Stromal cell of bone marrow (primary cell): ENCODE data around the gene CDC73.
"Not testable (repeated sequence)": the region's sequence is repeated elsewhere in the genome, so short reads cannot be mapped to it uniquely, and the experiment has no call there.

ENCODE experiments used
- DNase-seq: peaks from one replicate; pipeline ENCODE4 v3.0.0-alpha.2; 2012; ENCODE audit warnings: low read depth

CDC73 gene

DNA sequence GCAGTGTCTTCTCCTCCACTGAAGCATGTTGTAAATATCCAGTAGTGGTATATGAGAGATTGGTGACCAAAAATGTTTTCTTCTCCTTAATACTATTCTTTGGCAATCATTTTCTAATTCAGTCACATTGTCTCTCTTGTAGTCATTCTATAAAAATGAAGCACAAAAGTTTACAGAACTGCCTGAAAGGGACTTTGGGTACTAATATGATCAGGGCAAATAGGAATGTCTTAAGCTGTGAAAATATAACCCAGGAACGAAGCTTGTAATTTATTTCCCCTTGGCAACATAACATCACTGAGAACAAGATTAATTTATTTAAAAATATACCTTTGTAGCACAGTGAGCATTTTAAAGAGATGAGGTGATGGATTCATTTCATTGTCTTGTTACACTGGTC is 59.7 kb downstream of the CDC73 start:
- DNase-seq, result no peak

DNA sequence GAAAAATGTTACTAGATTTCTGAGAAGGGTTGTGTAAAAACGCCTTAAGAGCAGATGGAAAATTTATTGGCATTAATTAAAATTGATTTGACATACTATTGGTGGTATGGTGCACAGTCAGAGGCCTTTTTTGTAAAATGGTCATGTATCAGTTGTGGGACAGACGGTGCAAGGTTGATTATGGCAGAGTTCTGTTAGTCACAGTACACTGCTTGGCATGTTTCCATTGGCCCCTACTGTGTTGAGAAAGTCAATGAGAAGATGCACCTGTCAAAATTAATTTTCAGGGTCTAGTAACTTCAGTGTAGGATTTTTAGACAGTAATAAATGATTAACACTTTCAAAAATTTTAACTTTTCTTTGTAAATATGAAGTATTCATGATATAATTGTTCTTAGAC is 60.2 kb downstream of the CDC73 start:
- DNase-seq, result no peak

DNA sequence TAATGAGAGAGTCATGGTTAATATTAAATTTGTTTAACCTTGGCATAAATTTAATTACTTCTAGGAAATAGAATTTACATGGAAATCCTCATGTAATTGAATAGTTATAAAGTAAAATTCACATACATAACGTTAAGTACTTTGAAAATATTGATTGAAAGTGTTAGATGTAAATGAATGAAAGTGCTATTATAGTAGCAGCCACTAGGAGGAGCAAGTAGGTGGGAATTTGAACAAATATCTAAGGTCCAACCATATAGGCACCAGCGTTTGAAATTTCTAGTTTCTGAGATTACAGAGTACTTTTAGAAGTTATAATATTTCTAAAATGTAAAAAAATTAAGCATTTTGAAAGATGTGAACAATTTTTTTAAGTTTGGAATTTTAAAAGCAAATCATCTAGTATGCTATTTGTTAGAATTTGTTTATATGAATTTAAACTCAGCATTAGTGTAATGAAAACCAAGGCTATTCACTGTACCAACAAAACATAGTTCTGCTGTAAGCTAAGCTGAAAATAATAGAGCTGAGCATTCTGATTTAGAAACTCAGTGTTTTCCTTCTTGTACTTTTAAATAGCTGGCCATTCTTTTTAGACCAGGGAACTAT is 61.3 kb downstream of the CDC73 start:
- peak; percentile 31 for DNase-seq

DNA sequence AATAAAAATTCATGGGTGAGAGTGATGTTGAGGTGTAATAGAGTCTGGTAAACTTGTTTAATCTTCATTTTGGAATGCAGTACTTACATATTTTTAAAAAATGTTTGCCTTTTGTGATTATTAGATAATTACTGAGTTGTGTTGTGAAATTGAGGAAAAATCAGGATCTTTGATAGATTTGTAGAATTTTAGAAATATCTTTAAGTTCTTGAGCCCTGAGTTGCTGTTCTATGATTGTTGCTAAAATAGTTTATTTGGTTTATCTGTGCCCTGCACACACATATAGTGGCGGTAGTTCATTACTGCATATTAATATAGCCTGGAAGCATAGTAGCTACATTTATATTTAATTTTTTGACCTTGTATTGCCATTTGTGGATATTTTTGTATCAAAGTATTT is 62.9 kb downstream of the CDC73 start:
- no peak for DNase-seq

DNA sequence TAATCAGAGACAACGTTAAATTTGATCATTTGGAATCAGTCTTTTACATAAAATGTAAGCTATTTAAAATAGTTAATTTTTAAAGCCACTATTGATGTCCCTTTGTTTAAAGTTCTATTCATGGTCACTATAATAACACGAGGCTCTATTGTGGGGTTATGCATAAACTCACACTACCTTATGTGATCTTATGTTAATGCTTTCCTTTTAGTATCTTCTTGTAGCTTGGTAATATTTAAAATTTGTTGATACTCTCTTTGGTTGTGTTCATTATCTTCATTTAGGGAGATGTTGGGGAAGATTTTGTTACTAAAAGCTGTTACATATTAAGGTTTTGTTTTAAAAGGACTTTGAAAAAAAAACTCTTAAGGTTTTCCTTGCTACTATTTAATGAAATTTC is 63.4 kb downstream of the CDC73 start:
- no peak for DNase-seq

DNA sequence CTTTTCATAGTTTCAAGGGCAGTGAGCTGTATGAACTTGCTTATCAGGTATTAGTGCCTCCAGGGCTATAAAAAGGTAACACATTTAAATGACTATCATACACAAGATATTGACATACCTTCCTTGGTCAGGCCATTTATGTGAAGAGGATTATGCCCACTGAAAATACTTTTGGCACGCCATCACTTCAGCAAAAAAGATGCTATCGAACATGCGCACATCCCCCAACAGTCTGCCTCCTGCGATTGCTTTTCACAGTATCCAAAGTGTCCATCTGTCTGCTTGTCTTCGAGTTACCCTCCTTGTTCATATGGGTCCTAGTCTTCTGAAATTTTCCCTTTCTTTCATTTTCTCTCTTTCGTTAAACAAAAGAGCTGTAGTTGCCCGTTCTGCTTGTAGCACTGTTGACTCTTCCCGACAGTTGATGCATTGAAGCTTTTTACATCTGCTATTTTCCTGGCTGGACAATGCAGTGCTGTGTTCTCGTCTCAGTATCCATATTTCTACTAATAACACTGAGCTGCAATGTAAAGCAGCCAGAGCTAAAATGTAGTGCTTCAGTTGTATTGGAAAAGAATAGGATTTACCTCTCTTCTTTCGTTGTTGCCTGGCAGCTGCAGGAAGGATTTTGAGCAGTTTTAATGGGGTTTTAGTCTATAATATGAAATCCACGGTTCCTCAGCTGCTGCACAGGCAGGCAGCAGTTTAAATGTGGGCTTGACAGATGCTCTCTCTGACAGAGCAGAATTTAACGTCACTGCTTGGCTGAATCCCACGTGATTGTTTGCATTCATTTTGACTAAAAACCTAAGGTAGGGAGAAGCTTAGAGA is 64.3 kb downstream of the CDC73 start, which contains the start of gene B3GALT2:
B3GALT2 (minus strand) TSS at position 713 of the 831 bp plus-strand sequence. CDS start 5,051 bp downstream, outside the sequence.
- DNase-seq, result peak; percentile 31

DNA sequence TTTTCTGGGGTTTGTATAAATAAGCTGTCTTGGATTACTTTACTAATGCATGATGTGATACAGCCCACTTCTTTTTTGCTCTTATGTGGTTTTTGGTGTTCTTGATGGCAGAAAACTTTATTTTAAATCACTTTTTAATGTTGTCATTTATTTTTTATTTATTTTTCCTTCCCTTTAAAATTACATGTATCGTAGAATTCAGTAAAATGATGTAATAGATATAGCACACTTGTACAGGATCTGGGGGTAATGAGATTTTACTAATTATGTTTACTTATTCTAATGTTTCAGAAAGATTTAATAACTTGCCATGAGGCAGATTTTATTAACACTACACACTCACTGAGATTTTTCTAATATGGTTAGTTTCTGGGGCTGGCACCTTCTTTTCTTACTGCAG is 65.3 kb downstream of the CDC73 start:
- no peak for DNase-seq

DNA sequence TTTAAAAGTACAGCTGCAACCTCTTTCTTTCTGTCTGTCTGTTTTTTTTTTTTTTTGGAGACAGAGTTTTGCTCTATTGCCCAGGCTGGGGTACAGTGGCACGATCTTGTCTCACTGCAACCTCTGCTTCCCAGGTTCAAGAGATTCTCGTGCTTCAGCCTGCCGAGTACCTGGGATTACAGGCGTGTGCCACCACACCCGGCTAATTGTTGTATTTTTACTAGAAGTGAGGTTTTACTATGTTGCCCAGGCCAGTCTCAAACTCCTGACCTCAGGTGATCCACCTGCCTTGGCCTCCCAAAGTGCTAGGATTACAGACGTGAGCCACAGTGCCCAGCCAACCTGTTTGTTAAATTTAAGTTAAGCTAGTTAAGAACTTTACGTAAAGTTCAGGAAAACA is 67.1 kb downstream of the CDC73 start:
- not testable (repeated sequence) for DNase-seq

DNA sequence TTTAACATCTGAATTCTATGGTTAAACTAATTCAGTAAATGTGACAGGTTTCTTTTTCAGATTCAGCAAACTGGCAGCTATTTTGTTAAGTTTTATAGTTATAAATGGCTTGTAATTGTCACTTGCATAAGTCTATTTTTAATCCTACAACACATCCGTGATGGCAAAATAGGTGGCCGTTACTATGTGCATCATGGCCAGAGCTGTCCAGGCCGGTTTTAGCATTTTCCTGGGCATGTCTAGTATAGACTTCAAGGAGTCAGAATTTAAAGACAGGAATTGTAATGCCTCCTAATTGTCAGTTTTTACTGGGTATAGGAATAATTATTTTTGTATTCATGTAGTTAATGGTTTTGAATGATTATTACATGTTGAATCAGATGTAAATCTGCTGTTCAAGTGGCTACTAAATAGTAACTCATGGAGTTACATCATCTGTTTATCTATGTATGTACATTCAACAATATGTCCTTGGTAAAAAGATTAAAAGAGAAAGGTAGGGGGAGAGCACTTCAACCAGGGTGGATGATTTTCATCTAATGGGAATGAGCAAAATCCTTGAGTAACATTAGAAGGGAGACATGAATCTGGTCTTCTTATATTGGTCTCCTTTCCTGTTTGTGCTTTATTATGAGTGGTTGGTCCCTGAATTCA is 67.7 kb downstream of the CDC73 start:
- DNase-seq, result no peak

DNA sequence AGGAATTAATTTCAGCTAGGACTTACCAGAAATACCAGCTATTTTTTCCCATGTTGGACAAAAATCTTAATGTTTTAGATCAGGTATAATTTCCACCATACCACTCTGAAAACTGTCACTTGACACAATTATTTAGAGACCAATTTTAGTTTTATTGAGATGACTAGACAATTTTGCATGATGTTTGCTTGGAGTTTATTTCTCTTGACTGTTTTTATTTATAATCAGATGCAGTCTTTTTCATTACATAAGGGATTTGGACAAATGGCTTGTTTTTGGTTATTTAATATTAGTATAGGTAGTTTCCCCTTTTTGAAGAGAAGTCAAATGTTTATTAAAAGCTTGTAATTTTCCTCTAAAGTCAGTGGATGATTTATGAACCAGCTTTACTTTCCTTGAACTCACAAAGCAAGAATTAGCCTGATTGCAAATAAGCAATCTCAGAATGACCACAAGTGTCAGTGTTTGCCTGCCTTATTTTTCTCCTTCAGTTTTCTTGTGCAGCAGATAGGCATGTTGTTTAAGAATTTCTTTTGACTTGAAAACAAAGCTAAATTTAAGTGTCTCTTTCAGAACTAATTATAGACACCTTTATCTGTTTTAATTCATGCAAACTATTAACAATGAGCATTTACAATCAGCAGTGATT is 68.4 kb downstream of the CDC73 start:
- DNase-seq, result no peak

DNA sequence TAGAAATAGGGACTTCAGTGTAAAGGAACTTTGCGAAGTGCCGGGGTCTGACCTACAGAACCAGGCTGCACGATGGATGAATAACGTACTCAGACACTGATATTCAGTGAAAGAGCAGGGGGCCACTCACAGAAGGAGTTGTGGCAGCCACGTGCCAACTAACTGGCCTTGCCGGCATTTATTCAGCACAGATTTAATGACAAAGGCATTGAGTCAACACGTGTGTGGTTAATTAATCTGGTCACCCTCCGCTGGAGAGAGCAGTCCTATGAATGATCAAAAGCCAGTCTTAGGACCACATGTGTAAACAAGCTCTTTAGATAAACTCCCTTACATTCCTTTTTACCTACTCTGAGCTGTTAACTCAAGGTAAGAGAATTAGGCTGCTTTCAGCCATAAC is 70.8 kb downstream of the CDC73 start:
- DNase-seq, result no peak

DNA sequence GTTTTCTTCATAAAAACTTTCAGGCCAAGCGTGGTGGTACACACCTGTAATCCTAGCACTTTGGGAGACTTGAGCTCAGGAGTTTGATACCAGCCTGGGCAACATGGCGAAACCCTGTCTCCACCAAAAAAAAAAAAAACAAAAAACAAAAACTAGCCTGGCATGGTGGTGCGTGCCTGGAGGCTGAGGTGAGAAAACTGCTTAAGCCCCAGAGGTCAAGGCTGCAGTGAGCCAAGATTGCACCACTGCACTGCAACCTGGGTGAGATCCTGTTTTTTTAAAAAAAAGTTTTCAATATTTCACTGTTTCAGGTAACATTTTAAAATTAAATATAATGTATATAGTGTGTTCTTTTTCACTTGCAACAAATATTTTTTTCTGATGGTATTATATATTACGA is 78.1 kb downstream of the CDC73 start:
- DNase-seq, result no peak

DNA sequence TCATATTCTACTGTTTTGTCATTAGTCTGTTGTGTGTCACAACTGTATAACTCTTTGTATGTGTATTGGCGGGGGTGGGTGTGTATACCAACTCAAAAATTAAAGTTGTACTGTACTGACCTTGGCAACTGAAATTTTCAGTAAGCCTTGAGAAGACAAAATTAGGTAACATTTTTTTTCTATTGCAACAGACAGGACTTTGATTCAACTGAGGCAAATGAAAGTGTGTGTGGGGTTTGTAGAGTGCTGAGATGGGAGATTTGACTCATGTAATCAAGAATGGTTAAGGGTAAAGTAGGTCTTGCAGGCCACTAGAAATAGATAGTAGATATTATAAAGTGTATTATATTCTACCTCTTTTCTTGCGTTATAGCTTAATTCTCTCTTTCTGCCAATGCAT is 79.2 kb downstream of the CDC73 start:
- DNase-seq, result no peak

DNA sequence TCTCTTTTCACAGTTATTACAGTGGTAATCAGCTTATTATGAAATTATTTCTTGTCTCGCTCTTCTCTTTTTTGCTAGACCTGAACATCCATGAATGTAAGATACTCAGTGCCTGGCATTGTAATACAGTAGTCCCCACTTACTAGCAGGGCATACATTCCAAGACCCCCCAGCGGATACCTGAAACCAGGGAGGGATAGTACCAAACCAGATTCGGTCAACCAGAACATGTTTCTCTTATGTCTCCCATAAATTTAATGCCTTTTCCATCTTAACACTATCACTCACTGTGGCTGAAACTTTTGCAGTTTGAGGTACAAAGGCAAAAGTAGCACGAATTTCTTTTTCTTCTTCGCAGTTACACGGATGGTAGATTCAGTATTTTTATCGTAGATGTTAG is 89.2 kb downstream of the CDC73 start:
- DNase-seq, result no peak

DNA sequence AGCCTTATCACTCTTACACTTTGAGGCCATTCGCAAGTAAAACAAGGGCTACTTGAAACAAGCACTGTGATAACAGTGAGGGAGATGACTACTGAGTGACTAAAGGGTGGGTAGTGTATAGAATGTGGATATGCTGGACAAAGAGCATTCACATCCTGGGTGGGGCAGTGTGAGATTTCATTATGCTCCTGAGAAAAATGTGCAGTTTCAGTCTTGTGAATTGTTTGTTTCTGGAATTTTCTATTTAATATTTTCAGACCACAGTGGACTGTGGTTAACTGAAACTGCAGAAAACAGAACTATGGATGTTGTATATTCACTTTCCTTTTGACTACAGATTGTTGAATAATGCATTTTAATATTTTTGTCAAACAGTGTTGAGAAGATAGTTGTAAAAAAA is 89.7 kb downstream of the CDC73 start:
- peak; percentile 40 for DNase-seq

DNA sequence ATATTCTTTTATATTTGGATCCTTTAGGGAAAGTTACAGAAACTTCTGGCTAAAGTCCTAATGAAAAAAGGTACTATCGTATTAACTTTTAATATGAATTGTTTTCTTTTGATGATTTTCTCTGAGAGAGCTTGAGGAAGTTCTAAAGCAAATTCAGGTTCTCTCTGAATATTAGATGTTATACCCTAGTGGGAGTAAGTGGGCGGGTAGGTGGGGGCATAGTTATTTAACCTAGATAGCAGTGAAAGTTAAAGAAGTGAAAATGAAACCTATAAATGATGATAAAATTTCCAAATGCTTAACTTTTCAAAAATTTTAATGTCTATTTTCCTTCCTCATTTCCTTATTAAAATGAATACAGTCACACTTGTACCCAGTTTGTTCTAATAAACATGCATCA is 90.8 kb downstream of the CDC73 start:
- DNase-seq, result no peak

DNA sequence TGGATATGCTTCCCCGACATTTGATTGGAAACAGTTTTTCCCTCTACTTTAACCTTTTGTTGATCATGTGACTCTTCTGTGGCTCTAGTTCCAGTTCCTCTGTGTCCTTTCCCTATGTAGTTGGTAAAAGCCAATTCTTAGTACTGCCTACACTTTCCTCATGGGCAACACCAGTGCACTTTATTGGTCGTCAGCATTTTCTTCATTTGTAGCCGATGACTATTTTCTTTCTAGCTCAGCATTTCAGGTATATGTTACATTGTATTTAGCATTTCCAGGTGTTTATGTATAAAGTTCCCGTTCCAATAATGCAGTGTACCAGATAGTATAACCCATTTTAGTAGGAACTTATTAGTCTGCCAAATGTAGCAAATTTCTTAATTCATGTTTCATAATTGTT is 92.2 kb downstream of the CDC73 start:
- DNase-seq, result no peak

DNA sequence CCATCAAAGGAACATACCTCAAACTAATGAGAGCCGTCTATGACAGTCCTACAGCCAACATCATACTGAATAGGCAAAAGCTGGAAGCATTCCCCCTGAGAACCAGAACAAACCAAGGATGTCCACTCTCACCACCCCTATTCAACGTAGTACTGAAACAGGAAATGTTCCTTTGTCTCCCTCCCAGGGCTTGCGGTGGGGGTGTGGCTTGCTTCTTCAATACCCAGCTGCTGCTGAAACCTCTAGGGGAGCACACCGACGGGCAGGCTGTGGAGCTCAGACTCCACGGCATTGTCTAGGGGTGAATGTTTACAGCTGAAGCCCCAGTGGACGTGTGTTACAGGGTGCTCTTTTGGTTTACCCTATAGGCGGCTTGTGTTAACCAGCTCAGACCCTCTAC is 95.1 kb downstream of the CDC73 start:
- no peak for DNase-seq

DNA sequence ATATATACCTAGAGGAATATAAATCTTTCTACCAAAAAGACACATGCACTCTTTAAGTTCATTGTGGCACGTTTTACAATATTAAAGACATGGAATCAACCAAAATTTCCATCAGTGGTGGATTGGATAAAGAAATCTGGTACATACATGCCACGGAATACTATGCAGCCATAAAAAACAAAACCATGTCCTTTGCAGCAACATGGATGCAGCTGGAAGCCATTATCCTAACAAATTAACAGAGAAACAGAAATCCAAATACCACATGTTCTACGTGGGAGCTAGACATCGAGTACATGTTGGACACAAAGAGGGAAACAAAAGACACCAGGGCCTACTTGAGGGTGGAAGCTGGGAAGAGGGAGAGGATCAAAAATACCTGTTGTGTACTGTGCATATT is 97.6 kb downstream of the CDC73 start:
- no peak for DNase-seq

DNA sequence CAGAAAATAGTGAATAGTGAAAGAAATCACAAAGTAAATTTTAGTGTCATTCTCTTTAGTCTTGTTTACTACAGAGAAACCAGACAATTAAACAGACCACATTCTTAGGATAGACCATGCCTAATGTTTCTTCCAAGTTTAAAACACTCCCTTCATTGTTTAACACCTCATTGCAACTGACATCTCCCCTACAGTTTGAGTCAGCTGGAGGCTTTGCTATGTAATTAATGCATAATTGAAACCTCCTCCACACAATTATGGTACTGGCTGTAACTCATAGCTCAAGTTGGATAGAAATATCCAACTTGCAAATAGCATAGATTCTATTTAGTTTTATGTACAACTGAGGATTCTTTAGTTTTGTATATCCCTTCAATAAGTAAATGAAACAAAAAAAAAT is 99.8 kb downstream of the CDC73 start:
- DNase-seq, result no peak

DNA sequence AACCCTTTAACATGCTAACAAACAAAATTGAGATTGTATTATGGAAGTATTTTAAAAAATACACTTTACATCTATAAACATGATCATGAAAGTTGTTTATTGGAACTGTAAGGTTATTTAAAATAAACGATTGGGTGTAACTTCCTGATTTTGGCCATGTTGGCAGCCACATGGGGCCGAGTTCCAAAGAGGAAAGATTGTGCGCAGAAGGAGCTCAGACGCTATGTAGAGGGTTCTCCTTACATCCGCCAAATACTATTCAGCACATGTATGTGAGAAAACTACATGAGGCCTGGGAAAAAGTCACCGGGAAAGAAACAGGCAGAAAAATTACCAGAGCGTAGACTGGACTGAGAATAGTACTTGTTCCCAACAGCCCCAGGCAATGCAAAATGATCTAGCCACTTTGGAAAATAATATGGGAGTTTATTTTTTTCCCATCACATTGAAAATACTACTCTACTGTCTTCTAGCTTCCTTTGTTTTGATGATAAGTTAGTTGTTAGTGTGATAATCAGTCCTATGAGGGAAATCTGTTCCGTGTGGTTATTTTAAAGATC is 100.3 kb downstream of the CDC73 start:
- DNase-seq, result no peak

DNA sequence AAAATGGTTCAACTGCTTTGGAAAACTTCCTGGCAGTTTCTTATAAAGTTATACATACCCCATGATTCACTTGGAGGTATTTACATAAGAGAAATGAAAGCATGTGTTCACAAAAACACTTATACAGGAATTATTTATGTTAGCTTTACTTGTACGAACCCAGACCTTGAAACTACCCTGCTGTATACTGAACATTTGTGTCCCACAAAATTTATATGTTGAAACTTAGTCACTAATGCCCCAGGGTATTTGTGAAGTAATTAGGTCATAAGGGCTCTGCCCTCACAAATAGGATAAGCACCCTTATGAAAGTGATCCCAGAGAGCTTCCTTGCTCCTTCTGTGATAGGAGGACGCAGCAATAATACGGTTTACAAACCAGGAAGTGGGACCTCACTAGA is 107.3 kb downstream of the CDC73 start:
- DNase-seq, result no peak
